Measurements from ENCODE around the gene ACYP2. TPM values are rescaled to one million over a fixed set of nuclear protein-coding genes. Genes with fewer than 3 reads are reported as not detected.

Gene ACYP2
- total and polyA plus RNA-seq, 4 donors, result 23.6 to 61.4 (median 43.1) TPM

- Histone ChIP-seq H3K9me3 (ENCODE audit: control insufficient read depth, insufficient read depth, low read length) (no peaks in the 10 kb centered on the region), H3K4me1 (ENCODE audit: control insufficient read depth, insufficient read depth, low read length) (no peaks in the 10 kb centered on the region), H3K27ac (ENCODE audit: low read depth, low read length) (no peak overlapping the region), H3K4me3 (ENCODE audit: low read depth, low read length) (no peak overlapping the region), H3K36me3 (ENCODE audit: control insufficient read depth, insufficient read depth, low read length) (no peaks in the 10 kb centered on the region), H3K27me3 (ENCODE audit: control insufficient read depth, insufficient read depth, low read length) (no peaks in the 10 kb centered on the region)
- WGBS (ENCODE audit: insufficient coverage), result no CpG with 5 or more reads among the region's 4 CpGs
- DNase-seq (ENCODE audit: low read depth in 4 of 6, low spot score in 6 of 6), result no peak
Measured at GRCh38 chr2:54139210-54139609, 23.8 kb downstream of the ACYP2 start.

GRCh38 chr2:54143780-54144179 lies 28.4 kb downstream of the ACYP2 start:
- Histone ChIP-seq H3K27me3 (ENCODE audit: control insufficient read depth, insufficient read depth, low read length) (no peaks in the 10 kb centered on the region), H3K4me3 (ENCODE audit: low read depth, low read length) (no peak overlapping the region), H3K9me3 (ENCODE audit: control insufficient read depth, insufficient read depth, low read length) (no peaks in the 10 kb centered on the region), H3K27ac (ENCODE audit: low read depth, low read length) (no peak overlapping the region), H3K4me1 (ENCODE audit: control insufficient read depth, insufficient read depth, low read length) (no peaks in the 10 kb centered on the region), H3K36me3 (ENCODE audit: control insufficient read depth, insufficient read depth, low read length) (no peaks in the 10 kb centered on the region)
- no peak for DNase-seq (ENCODE audit: low read depth in 4 of 6, low spot score in 6 of 6)
- no CpG with 5 or more reads among the region's 2 CpGs for WGBS (ENCODE audit: insufficient coverage)

GRCh38 chr2:54148391-54148790 lies 33.0 kb downstream of the ACYP2 start:
- Histone ChIP-seq H3K36me3 (ENCODE audit: control insufficient read depth, insufficient read depth, low read length) (no peaks in the 10 kb centered on the region), H3K27me3 (ENCODE audit: control insufficient read depth, insufficient read depth, low read length) (no peaks in the 10 kb centered on the region), H3K27ac (ENCODE audit: low read depth, low read length) (no peak overlapping the region), H3K4me3 (ENCODE audit: low read depth, low read length) (no peak overlapping the region), H3K4me1 (ENCODE audit: control insufficient read depth, insufficient read depth, low read length) (no peaks in the 10 kb centered on the region), H3K9me3 (ENCODE audit: control insufficient read depth, insufficient read depth, low read length) (no peaks in the 10 kb centered on the region)
- 100% methylated on average over 1 of the region's 2 CpGs for WGBS (ENCODE audit: insufficient coverage)
- DNase-seq (ENCODE audit: low read depth in 4 of 6, low spot score in 6 of 6), result no peak

GRCh38 chr2:54149638-54150441 lies 34.4 kb downstream of the ACYP2 start:
- no peaks in the 10 kb centered on the region for H3K4me1 ChIP-seq (ENCODE audit: control insufficient read depth, insufficient read depth, low read length)
- no peak overlapping the region for H3K27ac ChIP-seq (ENCODE audit: low read depth, low read length)
- H3K9me3 ChIP-seq (ENCODE audit: control insufficient read depth, insufficient read depth, low read length), result no peaks in the 10 kb centered on the region
- WGBS (ENCODE audit: insufficient coverage), result 83% methylated on average over 2 of the region's 3 CpGs
- no peak overlapping the region for H3K4me3 ChIP-seq (ENCODE audit: low read depth, low read length)
- DNase-seq (ENCODE audit: low read depth in 4 of 6, low spot score in 6 of 6), result no peak
- H3K27me3 ChIP-seq (ENCODE audit: control insufficient read depth, insufficient read depth, low read length), result no peaks in the 10 kb centered on the region
- H3K36me3 ChIP-seq (ENCODE audit: control insufficient read depth, insufficient read depth, low read length), result no peaks in the 10 kb centered on the region

- DNase-seq (ENCODE audit: low read depth in 4 of 6, low spot score in 6 of 6), result no peak
- Histone ChIP-seq H3K27me3 (ENCODE audit: control insufficient read depth, insufficient read depth, low read length) (no peaks in the 10 kb centered on the region), H3K4me1 (ENCODE audit: control insufficient read depth, insufficient read depth, low read length) (no peaks in the 10 kb centered on the region), H3K36me3 (ENCODE audit: control insufficient read depth, insufficient read depth, low read length) (no peaks in the 10 kb centered on the region), H3K9me3 (ENCODE audit: control insufficient read depth, insufficient read depth, low read length) (no peaks in the 10 kb centered on the region), H3K4me3 (ENCODE audit: low read depth, low read length) (no peak overlapping the region), H3K27ac (ENCODE audit: low read depth, low read length) (no peak overlapping the region)
- 96% methylated on average over 4 of the region's 6 CpGs for WGBS (ENCODE audit: insufficient coverage)
Measured at GRCh38 chr2:54158311-54158710, 42.9 kb downstream of the ACYP2 start.

GRCh38 chr2:54161660-54162424 lies 46.4 kb downstream of the ACYP2 start:
- H3K27me3 ChIP-seq (ENCODE audit: control insufficient read depth, insufficient read depth, low read length), result no peaks in the 10 kb centered on the region
- DNase-seq (ENCODE audit: low read depth in 4 of 6, low spot score in 6 of 6), result peak in 2 of 6 donors; percentile 40 to 78
- H3K36me3 ChIP-seq (ENCODE audit: control insufficient read depth, insufficient read depth, low read length), result no peaks in the 10 kb centered on the region
- no peaks in the 10 kb centered on the region for H3K9me3 ChIP-seq (ENCODE audit: control insufficient read depth, insufficient read depth, low read length)
- no peaks in the 10 kb centered on the region for H3K4me1 ChIP-seq (ENCODE audit: control insufficient read depth, insufficient read depth, low read length)
- WGBS (ENCODE audit: insufficient coverage), result no CpG with 5 or more reads among the region's 3 CpGs
- no peak overlapping the region for H3K4me3 ChIP-seq (ENCODE audit: low read depth, low read length)
- no peak overlapping the region for H3K27ac ChIP-seq (ENCODE audit: low read depth, low read length)

GRCh38 chr2:54164106-54164505 lies 48.7 kb downstream of the ACYP2 start:
- Histone ChIP-seq H3K27me3 (ENCODE audit: control insufficient read depth, insufficient read depth, low read length) (no peaks in the 10 kb centered on the region), H3K4me3 (ENCODE audit: low read depth, low read length) (no peak overlapping the region), H3K9me3 (ENCODE audit: control insufficient read depth, insufficient read depth, low read length) (no peaks in the 10 kb centered on the region), H3K36me3 (ENCODE audit: control insufficient read depth, insufficient read depth, low read length) (no peaks in the 10 kb centered on the region), H3K27ac (ENCODE audit: low read depth, low read length) (no peak overlapping the region), H3K4me1 (ENCODE audit: control insufficient read depth, insufficient read depth, low read length) (no peaks in the 10 kb centered on the region)
- no CpG with 5 or more reads among the region's 1 CpG for WGBS (ENCODE audit: insufficient coverage)
- no peak for DNase-seq (ENCODE audit: low read depth in 4 of 6, low spot score in 6 of 6)

- WGBS (ENCODE audit: insufficient coverage), result 100% methylated on average over 1 of the region's 3 CpGs
- DNase-seq (ENCODE audit: low read depth in 4 of 6, low spot score in 6 of 6), result no peak
- H3K4me3 ChIP-seq (ENCODE audit: low read depth, low read length), result no peak overlapping the region
- no peaks in the 10 kb centered on the region for H3K4me1 ChIP-seq (ENCODE audit: control insufficient read depth, insufficient read depth, low read length)
- H3K9me3 ChIP-seq (ENCODE audit: control insufficient read depth, insufficient read depth, low read length), result no peaks in the 10 kb centered on the region
- no peaks in the 10 kb centered on the region for H3K36me3 ChIP-seq (ENCODE audit: control insufficient read depth, insufficient read depth, low read length)
- no peak overlapping the region for H3K27ac ChIP-seq (ENCODE audit: low read depth, low read length)
- no peaks in the 10 kb centered on the region for H3K27me3 ChIP-seq (ENCODE audit: control insufficient read depth, insufficient read depth, low read length)
Measured at GRCh38 chr2:54166121-54166773, 50.8 kb downstream of the ACYP2 start.

GRCh38 chr2:54176577-54176976 lies 61.2 kb downstream of the ACYP2 start:
- no peaks in the 10 kb centered on the region for H3K27me3 ChIP-seq (ENCODE audit: control insufficient read depth, insufficient read depth, low read length)
- no peak overlapping the region for H3K27ac ChIP-seq (ENCODE audit: low read depth, low read length)
- no peaks in the 10 kb centered on the region for H3K4me1 ChIP-seq (ENCODE audit: control insufficient read depth, insufficient read depth, low read length)
- H3K9me3 ChIP-seq (ENCODE audit: control insufficient read depth, insufficient read depth, low read length), result no peaks in the 10 kb centered on the region
- 50% methylated on average over 1 of the region's 2 CpGs for WGBS (ENCODE audit: insufficient coverage)
- H3K4me3 ChIP-seq (ENCODE audit: low read depth, low read length), result no peak overlapping the region
- DNase-seq (ENCODE audit: low read depth in 4 of 6, low spot score in 6 of 6), result peak in 3 of 6 donors; percentile 12 to 68 (median 60)
- no peaks in the 10 kb centered on the region for H3K36me3 ChIP-seq (ENCODE audit: control insufficient read depth, insufficient read depth, low read length)
